ENCODE measurements around the gene GALNTL6. TPM values are rescaled to one million over a fixed set of nuclear protein-coding genes. Genes with fewer than 3 reads are reported as not detected.

The GALNTL6 gene
- total and polyA plus RNA-seq, 3 donors from 2014 or later = 2.9 to 6.2 (median 4.9) TPM

DNA sequence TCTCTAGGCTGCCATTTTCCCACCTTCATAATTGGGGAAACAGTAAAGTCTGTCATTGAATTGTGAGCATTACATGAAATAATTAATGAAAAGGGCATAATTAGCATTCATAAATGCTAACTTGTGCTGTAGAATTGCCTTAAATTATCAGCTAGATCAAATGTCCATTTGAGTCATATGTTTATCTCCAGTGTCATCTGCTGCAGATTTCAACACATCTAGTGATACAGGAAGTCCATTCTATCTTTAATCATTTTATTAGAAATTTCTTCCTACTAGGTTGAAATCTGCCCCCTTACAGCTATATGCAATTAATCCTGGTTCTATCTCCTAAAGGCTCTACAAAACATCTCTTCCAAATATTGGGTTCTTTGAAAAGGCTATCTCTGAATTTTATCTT, 1115.1 kb downstream of the GALNTL6 start:
- Histone ChIP-seq H3K27me3 (no peaks in the 10 kb centered on the region), H3K4me1 (no peaks in the 10 kb centered on the region)
- intact Hi-C loops (cut with DNase I; ENCODE audit: low total_unique reads) = no loop called here

DNA sequence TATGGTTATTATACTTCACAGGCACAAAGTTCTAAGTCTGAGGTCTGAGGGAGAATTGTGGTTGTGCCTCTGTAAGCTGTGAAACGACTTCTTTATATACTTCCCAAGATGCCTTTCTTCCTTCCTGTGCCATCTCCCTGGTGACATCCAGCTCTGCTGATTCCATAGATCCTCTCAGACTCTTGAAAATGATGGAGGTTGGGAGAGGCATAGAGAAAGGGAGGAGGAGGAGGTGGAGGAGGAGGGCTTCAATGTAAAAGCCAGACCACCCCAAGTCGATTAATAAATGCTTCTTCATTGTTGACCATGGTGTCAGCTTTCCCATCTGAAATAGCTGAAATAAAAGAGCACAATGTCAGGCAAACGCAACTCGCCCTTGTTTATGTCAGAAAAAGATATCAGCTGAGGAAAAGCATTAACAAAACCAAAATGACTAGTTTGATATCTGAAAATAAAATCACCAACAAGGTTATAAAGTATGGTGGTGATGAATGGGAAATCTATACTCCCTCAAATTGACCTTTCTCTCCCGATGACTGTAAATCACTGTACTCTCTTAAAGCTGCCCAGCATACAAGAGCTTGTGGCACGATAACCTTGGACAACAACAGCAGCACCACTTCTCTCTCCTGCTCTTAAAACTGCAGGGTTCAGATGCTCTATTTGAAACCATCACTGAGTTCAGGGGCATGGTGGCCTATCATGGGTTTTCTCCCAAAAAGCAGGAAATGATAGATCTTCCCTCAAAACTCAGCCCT, 1125.0 kb downstream of the GALNTL6 start:
- intact Hi-C loops (cut with DNase I; ENCODE audit: low total_unique reads) = no loop called here
- no peaks in the 10 kb centered on the region for H3K4me1 ChIP-seq
- H3K27ac ChIP-seq = no peak overlapping the region
- H3K36me3 ChIP-seq (ENCODE audit: low read depth, missing control alignments) = no peaks in the 10 kb centered on the region
- no peak overlapping the region for H3K4me3 ChIP-seq
- DNase-seq = no peak
- H3K27me3 ChIP-seq = no peaks in the 10 kb centered on the region
- no peaks in the 10 kb centered on the region for H3K9me3 ChIP-seq
- no peak for TF ChIP-seq POLR2A (IDR thresholded peaks at IDR 0.05)
- TF ChIP-seq, protein P1, sequence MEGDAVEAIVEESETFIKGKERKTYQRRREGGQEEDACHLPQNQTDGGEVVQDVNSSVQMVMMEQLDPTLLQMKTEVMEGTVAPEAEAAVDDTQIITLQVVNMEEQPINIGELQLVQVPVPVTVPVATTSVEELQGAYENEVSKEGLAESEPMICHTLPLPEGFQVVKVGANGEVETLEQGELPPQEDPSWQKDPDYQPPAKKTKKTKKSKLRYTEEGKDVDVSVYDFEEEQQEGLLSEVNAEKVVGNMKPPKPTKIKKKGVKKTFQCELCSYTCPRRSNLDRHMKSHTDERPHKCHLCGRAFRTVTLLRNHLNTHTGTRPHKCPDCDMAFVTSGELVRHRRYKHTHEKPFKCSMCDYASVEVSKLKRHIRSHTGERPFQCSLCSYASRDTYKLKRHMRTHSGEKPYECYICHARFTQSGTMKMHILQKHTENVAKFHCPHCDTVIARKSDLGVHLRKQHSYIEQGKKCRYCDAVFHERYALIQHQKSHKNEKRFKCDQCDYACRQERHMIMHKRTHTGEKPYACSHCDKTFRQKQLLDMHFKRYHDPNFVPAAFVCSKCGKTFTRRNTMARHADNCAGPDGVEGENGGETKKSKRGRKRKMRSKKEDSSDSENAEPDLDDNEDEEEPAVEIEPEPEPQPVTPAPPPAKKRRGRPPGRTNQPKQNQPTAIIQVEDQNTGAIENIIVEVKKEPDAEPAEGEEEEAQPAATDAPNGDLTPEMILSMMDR (IDR thresholded peaks at IDR 0.05) = no peak
- WGBS, 2 donors = 64 to 68% methylated on average over 6 of the region's 6 CpGs

More for the DNA sequence above, 1115.1 kb downstream of the GALNTL6 start:
- no peak for TF ChIP-seq POLR2A (IDR thresholded peaks at IDR 0.05)
- TF ChIP-seq, protein P1 (IDR thresholded peaks at IDR 0.05) = no peak
- no peak for DNase-seq
- Histone ChIP-seq H3K36me3 (ENCODE audit: low read depth, missing control alignments) (no peaks in the 10 kb centered on the region), H3K9me3 (no peaks in the 10 kb centered on the region), H3K27ac (no peak overlapping the region), H3K4me3 (no peak overlapping the region)

GRCh38 chr4:172938870-172939269, 1125.7 kb downstream of the GALNTL6 start:
- no peak for DNase-seq
- TF ChIP-seq, protein P1 (IDR thresholded peaks at IDR 0.05) = no peak
- TF ChIP-seq POLR2A (IDR thresholded peaks at IDR 0.05) = no peak
- Histone ChIP-seq H3K27ac (no peak overlapping the region), H3K4me1 (no peaks in the 10 kb centered on the region), H3K36me3 (ENCODE audit: low read depth, missing control alignments) (no peaks in the 10 kb centered on the region), H3K27me3 (no peaks in the 10 kb centered on the region), H3K9me3 (no peaks in the 10 kb centered on the region), H3K4me3 (no peak overlapping the region)
- 92 to 95% methylated on average over 1 of the region's 1 CpG for WGBS, 2 donors
- intact Hi-C loops (cut with DNase I; ENCODE audit: low total_unique reads) = no loop called here

DNA sequence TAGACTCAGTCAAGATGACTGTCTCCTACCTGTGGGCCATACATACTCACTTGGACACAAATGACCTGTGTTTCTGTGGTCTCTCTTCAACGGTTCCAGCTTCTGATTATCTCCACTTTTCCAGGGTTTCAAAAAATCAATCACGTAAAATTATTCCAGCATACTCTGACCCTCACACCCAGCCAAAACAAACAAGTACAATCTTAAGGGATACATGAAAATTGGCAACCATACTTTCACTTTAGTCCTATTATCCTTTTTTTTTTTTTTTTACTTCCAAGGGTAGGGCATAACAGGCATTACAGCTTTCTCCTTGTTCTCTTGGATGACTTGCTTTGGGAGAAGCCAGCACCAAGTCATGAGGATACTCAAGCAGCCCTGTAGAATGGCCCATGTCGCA, 1129.6 kb downstream of the GALNTL6 start:
- TF ChIP-seq POLR2A (IDR thresholded peaks at IDR 0.05) = no peak
- TF ChIP-seq, protein P1 (IDR thresholded peaks at IDR 0.05) = no peak
- no peaks in the 10 kb centered on the region for H3K27me3 ChIP-seq

GRCh38 chr4:172945611-172946010, 1132.4 kb downstream of the GALNTL6 start:
- no peak for DNase-seq
- Histone ChIP-seq H3K27me3 (no peaks in the 10 kb centered on the region), H3K27ac (no peak overlapping the region), H3K9me3 (no peaks in the 10 kb centered on the region), H3K36me3 (ENCODE audit: low read depth, missing control alignments) (no peaks in the 10 kb centered on the region), H3K4me3 (no peak overlapping the region), H3K4me1 (no peaks in the 10 kb centered on the region)
- TF ChIP-seq, protein P1 (IDR thresholded peaks at IDR 0.05) = no peak
- no peak for TF ChIP-seq POLR2A (IDR thresholded peaks at IDR 0.05)
- intact Hi-C loops (cut with DNase I; ENCODE audit: low total_unique reads) = no loop called here

More for the DNA sequence above, 1129.6 kb downstream of the GALNTL6 start:
- no peaks in the 10 kb centered on the region for H3K4me1 ChIP-seq
- H3K9me3 ChIP-seq = no peaks in the 10 kb centered on the region
- WGBS, 2 donors = 54 to 67% methylated on average over 3 of the region's 3 CpGs
- DNase-seq = no peak
- no peak overlapping the region for H3K4me3 ChIP-seq
- intact Hi-C loops (cut with DNase I; ENCODE audit: low total_unique reads) = no loop called here
- H3K27ac ChIP-seq = no peak overlapping the region
- H3K36me3 ChIP-seq (ENCODE audit: low read depth, missing control alignments) = no peaks in the 10 kb centered on the region

Measured in testis (tissue), 3 donors.